ENCODE data around the gene MEIOC.
A peak's percentile ranks its signal among the peaks of the same experiment; 100 is the strongest.
"Not testable (repeated sequence)": the region's sequence is repeated elsewhere in the genome, so short reads cannot be mapped to it uniquely, and the experiment has no call there.

Gene MEIOC

GRCh38 chr17:44687756-44688155 lies 31.5 kb downstream of the MEIOC start:
- no peaks in the 10 kb centered on the region for H3K27me3 ChIP-seq (ENCODE audit: control insufficient read depth, insufficient read depth, low read length)
- H3K9me3 ChIP-seq (ENCODE audit: control insufficient read depth, insufficient read depth, low read length): no peaks in the 10 kb centered on the region
- no peak overlapping the region for H3K9ac ChIP-seq (ENCODE audit: low read depth, low read length)
- no peak overlapping the region for H3K4me3 ChIP-seq (ENCODE audit: low read depth, low read length)
- H3K36me3 ChIP-seq (ENCODE audit: control insufficient read depth, insufficient read depth, low read length): peaks cover 4% of the 10 kb centered on the region
- peaks cover 4% of the 10 kb centered on the region for H3K4me1 ChIP-seq (ENCODE audit: control insufficient read depth, insufficient read depth, low read length)

- H3K4me1 ChIP-seq (ENCODE audit: control insufficient read depth, insufficient read depth, low read length): peaks cover 4% of the 10 kb centered on the region
- no peaks in the 10 kb centered on the region for H3K27me3 ChIP-seq (ENCODE audit: control insufficient read depth, insufficient read depth, low read length)
- H3K9me3 ChIP-seq (ENCODE audit: control insufficient read depth, insufficient read depth, low read length): no peaks in the 10 kb centered on the region
- H3K36me3 ChIP-seq (ENCODE audit: control insufficient read depth, insufficient read depth, low read length): peaks cover 2% of the 10 kb centered on the region
- H3K9ac ChIP-seq (ENCODE audit: low read depth, low read length): no peak overlapping the region
- H3K4me3 ChIP-seq (ENCODE audit: low read depth, low read length): peak overlapping the region; percentile 100
These were observed 31.9 kb downstream of the MEIOC start for GRCh38 chr17:44688200-44688599.

- no peaks in the 10 kb centered on the region for H3K36me3 ChIP-seq (ENCODE audit: control insufficient read depth, insufficient read depth, low read length)
- H3K4me1 ChIP-seq (ENCODE audit: control insufficient read depth, insufficient read depth, low read length): peaks cover 4% of the 10 kb centered on the region
- H3K9ac ChIP-seq (ENCODE audit: low read depth, low read length): peak overlapping the region; percentile 99
- H3K9me3 ChIP-seq (ENCODE audit: control insufficient read depth, insufficient read depth, low read length): no peaks in the 10 kb centered on the region
- H3K27me3 ChIP-seq (ENCODE audit: control insufficient read depth, insufficient read depth, low read length): no peaks in the 10 kb centered on the region
- H3K4me3 ChIP-seq (ENCODE audit: low read depth, low read length): peak overlapping the region; percentile 100
These were observed 32.6 kb downstream of the MEIOC start for GRCh38 chr17:44688675-44689476.

GRCh38 chr17:44689477-44690217 lies 33.4 kb downstream of the MEIOC start, which contains the start of gene CCDC43:
Gene CCDC43 (minus strand): TSS chr17:44689776. CDS start chr17:44689753, 23 bp downstream.
- H3K9me3 ChIP-seq (ENCODE audit: control insufficient read depth, insufficient read depth, low read length): no peaks in the 10 kb centered on the region
- peak within 1 kb of the TSS; percentile 100 for H3K4me3 ChIP-seq (ENCODE audit: low read depth, low read length)
- H3K36me3 ChIP-seq (ENCODE audit: control insufficient read depth, insufficient read depth, low read length): no peaks in the 10 kb centered on the region
- H3K4me1 ChIP-seq (ENCODE audit: control insufficient read depth, insufficient read depth, low read length): peaks cover 4% of the 10 kb centered on the region
- H3K27me3 ChIP-seq (ENCODE audit: control insufficient read depth, insufficient read depth, low read length): no peaks in the 10 kb centered on the region
- H3K9ac ChIP-seq (ENCODE audit: low read depth, low read length): peak within 1 kb of the TSS; percentile 99

GRCh38 chr17:44690746-44691306 lies 34.6 kb downstream of the MEIOC start:
- H3K4me3 ChIP-seq (ENCODE audit: low read depth, low read length): peak overlapping the region; percentile 8
- H3K4me1 ChIP-seq (ENCODE audit: control insufficient read depth, insufficient read depth, low read length); H3K9me3 ChIP-seq (ENCODE audit: control insufficient read depth, insufficient read depth, low read length); H3K36me3 ChIP-seq (ENCODE audit: control insufficient read depth, insufficient read depth, low read length); H3K27me3 ChIP-seq (ENCODE audit: control insufficient read depth, insufficient read depth, low read length); H3K9ac ChIP-seq (ENCODE audit: low read depth, low read length): not testable (repeated sequence)

GRCh38 chr17:44693609-44694008 lies 37.3 kb downstream of the MEIOC start:
- H3K36me3 ChIP-seq (ENCODE audit: control insufficient read depth, insufficient read depth, low read length): no peaks in the 10 kb centered on the region
- peaks cover 2% of the 10 kb centered on the region for H3K4me1 ChIP-seq (ENCODE audit: control insufficient read depth, insufficient read depth, low read length)
- no peak overlapping the region for H3K4me3 ChIP-seq (ENCODE audit: low read depth, low read length)

GRCh38 chr17:44700288-44700687 lies 44.0 kb downstream of the MEIOC start:
- not testable (repeated sequence) for H3K27me3 ChIP-seq (ENCODE audit: control insufficient read depth, insufficient read depth, low read length); H3K4me1 ChIP-seq (ENCODE audit: control insufficient read depth, insufficient read depth, low read length); H3K36me3 ChIP-seq (ENCODE audit: control insufficient read depth, insufficient read depth, low read length); H3K9me3 ChIP-seq (ENCODE audit: control insufficient read depth, insufficient read depth, low read length); H3K4me3 ChIP-seq (ENCODE audit: low read depth, low read length); H3K9ac ChIP-seq (ENCODE audit: low read depth, low read length)

More at GRCh38 chr17:44693609-44694008, 37.3 kb downstream of the MEIOC start:
- Histone ChIP-seq H3K9me3 (ENCODE audit: control insufficient read depth, insufficient read depth, low read length) (no peaks in the 10 kb centered on the region), H3K9ac (ENCODE audit: low read depth, low read length) (no peak overlapping the region), H3K27me3 (ENCODE audit: control insufficient read depth, insufficient read depth, low read length) (no peaks in the 10 kb centered on the region)

GRCh38 chr17:44707755-44708400 lies 51.6 kb downstream of the MEIOC start:
- H3K4me3 ChIP-seq (ENCODE audit: low read depth, low read length): peak overlapping the region; percentile 84
- H3K36me3 ChIP-seq (ENCODE audit: control insufficient read depth, insufficient read depth, low read length): no peaks in the 10 kb centered on the region
- H3K9ac ChIP-seq (ENCODE audit: low read depth, low read length): peak overlapping the region; percentile 62
- no peaks in the 10 kb centered on the region for H3K27me3 ChIP-seq (ENCODE audit: control insufficient read depth, insufficient read depth, low read length)
- no peaks in the 10 kb centered on the region for H3K4me1 ChIP-seq (ENCODE audit: control insufficient read depth, insufficient read depth, low read length)
- no peaks in the 10 kb centered on the region for H3K9me3 ChIP-seq (ENCODE audit: control insufficient read depth, insufficient read depth, low read length)

- no peaks in the 10 kb centered on the region for H3K36me3 ChIP-seq (ENCODE audit: control insufficient read depth, insufficient read depth, low read length)
- H3K4me3 ChIP-seq (ENCODE audit: low read depth, low read length): peak within 1 kb of the TSS; percentile 84
- peak within 1 kb of the TSS; percentile 62 for H3K9ac ChIP-seq (ENCODE audit: low read depth, low read length)
- H3K27me3 ChIP-seq (ENCODE audit: control insufficient read depth, insufficient read depth, low read length): no peaks in the 10 kb centered on the region
- no peaks in the 10 kb centered on the region for H3K9me3 ChIP-seq (ENCODE audit: control insufficient read depth, insufficient read depth, low read length)
- H3K4me1 ChIP-seq (ENCODE audit: control insufficient read depth, insufficient read depth, low read length): no peaks in the 10 kb centered on the region
These were observed 52.4 kb downstream of the MEIOC start, which contains the start of gene DBF4B for GRCh38 chr17:44708401-44709263. Gene DBF4B (plus strand): TSS chr17:44708665. CDS start chr17:44708821, 156 bp downstream.

- no peak overlapping the region for H3K4me3 ChIP-seq (ENCODE audit: low read depth, low read length)
- H3K27me3 ChIP-seq (ENCODE audit: control insufficient read depth, insufficient read depth, low read length): no peaks in the 10 kb centered on the region
- H3K9me3 ChIP-seq (ENCODE audit: control insufficient read depth, insufficient read depth, low read length): no peaks in the 10 kb centered on the region
- H3K9ac ChIP-seq (ENCODE audit: low read depth, low read length): no peak overlapping the region
- H3K4me1 ChIP-seq (ENCODE audit: control insufficient read depth, insufficient read depth, low read length): no peaks in the 10 kb centered on the region
- H3K36me3 ChIP-seq (ENCODE audit: control insufficient read depth, insufficient read depth, low read length): peaks cover 3% of the 10 kb centered on the region
These were observed 63.2 kb downstream of the MEIOC start for GRCh38 chr17:44719444-44719843.

GRCh38 chr17:44722254-44722653 lies 66.0 kb downstream of the MEIOC start:
- no peaks in the 10 kb centered on the region for H3K4me1 ChIP-seq (ENCODE audit: control insufficient read depth, insufficient read depth, low read length)
- H3K27me3 ChIP-seq (ENCODE audit: control insufficient read depth, insufficient read depth, low read length): no peaks in the 10 kb centered on the region
- H3K9me3 ChIP-seq (ENCODE audit: control insufficient read depth, insufficient read depth, low read length): no peaks in the 10 kb centered on the region
- H3K36me3 ChIP-seq (ENCODE audit: control insufficient read depth, insufficient read depth, low read length): peaks cover 3% of the 10 kb centered on the region
- H3K4me3 ChIP-seq (ENCODE audit: low read depth, low read length): no peak overlapping the region
- H3K9ac ChIP-seq (ENCODE audit: low read depth, low read length): no peak overlapping the region
